HG03342 (cell line): ENCODE data around the gene ANGPTL8.

Experiments
- ATAC-seq: cut with Tn5 transposase; IDR thresholded peaks from one replicate; pipeline ENCODE4 v1.9.1; 2021; ENCODE audit warnings: mild to moderate bottlenecking, moderate library complexity; ENCODE audit not compliant: unreplicated experiment

Gene ANGPTL8

GRCh38 chr19:11288349-11288748, 48.9 kb downstream of the ANGPTL8 start:
- ATAC-seq = no peak

GRCh38 chr19:11290256-11290655, 50.8 kb downstream of the ANGPTL8 start:
- no peak for ATAC-seq

- ATAC-seq = no peak
Measured at GRCh38 chr19:11291415-11291814, 52.0 kb downstream of the ANGPTL8 start.
